Tracheal epithelial cell (primary cell): ENCODE measurements around the gene TRIM49B. TPM values are rescaled to one million over a fixed set of nuclear protein-coding genes. Genes with fewer than 3 reads are reported as not detected.

Source experiments
- total RNA-seq: library from RNA; depleted of rRNA; stranded (reverse); fragments of >200 nt; gene quantifications from 2 replicates; pipeline ENCODE4 v1.2.1, GENCODE V29; 2014

TRIM49B gene
- not detected in 2 replicates for total RNA-seq

GRCh38 chr11:49028523-49028922 is at the start of gene TRIM49B:
TSS of gene TRIM49B (plus strand) at chr11:49028823. CDS start at chr11:49031600, 2,777 bp downstream.

GRCh38 chr11:48983785-48984184 is 44.8 kb upstream of the TRIM49B start, which contains the start of gene TRIM51G:
TSS of gene TRIM51G (minus strand) at chr11:48983885. CDS start at chr11:48981695, 2,190 bp downstream.

GRCh38 chr11:49059012-49059411 is 30.4 kb downstream of the TRIM49B start, which contains the start of gene TRIM64C:
TSS of gene TRIM64C (minus strand) at chr11:49059112. CDS start at chr11:49059112, 0 bp downstream.

Other genes with a start within 250 kb of the TRIM49B start
- gene TRIM51G, start 44.9 kb upstream of the TRIM49B start, total RNA-seq = not detected in 2 replicates
- gene TRIM64C, start 30.3 kb downstream of the TRIM49B start, total RNA-seq = not detected in 2 replicates
- gene FOLH1, start 179.8 kb downstream of the TRIM49B start, total RNA-seq = 0.21 TPM in 1 of 2 replicates, not detected in the other